Ovary (tissue), 3 donors: ENCODE measurements around the gene ACSM5.

ENCODE experiments used
- EP300 ChIP-seq: sonication (generic); formaldehyde crosslinking; IDR thresholded peaks from one replicate; pipeline ENCODE4 v1.6.1; 2017; ENCODE audit warnings: antibody characterized with exemption
- POLR2A ChIP-seq: fragments of 450-650 bp; IDR thresholded peaks from one replicate; pipeline ENCODE4 v1.6.1; 2017; ENCODE audit warnings: antibody characterized with exemption, mild to moderate bottlenecking, moderate library complexity
- TF ChIP-seq, protein P1 (sequence below), 3 donors: fragments of 450-650 bp in 2 of 3; fragments of 200-600 bp in 1 of 3; IDR thresholded peaks; one replicate each; pipeline versions ENCODE4 v1.5.1 to v1.8.0; 2016 to 2022; ENCODE audit warnings: antibody characterized with exemption in 3 of 3, mild to moderate bottlenecking in 1 of 3
- donor health status: DM: no; HTN: no; CAD: no.

DNA sequence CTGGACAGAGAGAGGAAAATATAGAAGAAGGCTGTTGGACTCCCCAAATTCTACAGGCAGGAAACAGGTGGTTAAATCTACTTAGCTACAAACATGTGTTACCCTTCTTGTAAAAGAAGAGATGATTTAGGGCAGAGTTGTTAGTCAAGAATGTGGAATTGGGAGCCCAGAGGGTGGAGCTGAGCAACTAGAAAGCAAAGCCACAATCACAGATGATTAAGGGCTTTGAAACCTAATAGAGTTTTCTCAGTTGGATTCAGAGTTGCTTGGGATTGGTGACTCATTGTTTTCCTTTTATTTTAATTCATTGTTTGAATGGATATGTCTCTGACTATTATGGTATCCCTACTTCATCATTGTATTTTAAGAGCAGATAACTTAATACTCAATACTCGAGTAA lies 6.2 kb downstream of the ACSM5 start:
- no peak for TF ChIP-seq POLR2A
- TF ChIP-seq, protein P1, sequence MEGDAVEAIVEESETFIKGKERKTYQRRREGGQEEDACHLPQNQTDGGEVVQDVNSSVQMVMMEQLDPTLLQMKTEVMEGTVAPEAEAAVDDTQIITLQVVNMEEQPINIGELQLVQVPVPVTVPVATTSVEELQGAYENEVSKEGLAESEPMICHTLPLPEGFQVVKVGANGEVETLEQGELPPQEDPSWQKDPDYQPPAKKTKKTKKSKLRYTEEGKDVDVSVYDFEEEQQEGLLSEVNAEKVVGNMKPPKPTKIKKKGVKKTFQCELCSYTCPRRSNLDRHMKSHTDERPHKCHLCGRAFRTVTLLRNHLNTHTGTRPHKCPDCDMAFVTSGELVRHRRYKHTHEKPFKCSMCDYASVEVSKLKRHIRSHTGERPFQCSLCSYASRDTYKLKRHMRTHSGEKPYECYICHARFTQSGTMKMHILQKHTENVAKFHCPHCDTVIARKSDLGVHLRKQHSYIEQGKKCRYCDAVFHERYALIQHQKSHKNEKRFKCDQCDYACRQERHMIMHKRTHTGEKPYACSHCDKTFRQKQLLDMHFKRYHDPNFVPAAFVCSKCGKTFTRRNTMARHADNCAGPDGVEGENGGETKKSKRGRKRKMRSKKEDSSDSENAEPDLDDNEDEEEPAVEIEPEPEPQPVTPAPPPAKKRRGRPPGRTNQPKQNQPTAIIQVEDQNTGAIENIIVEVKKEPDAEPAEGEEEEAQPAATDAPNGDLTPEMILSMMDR (IDR thresholded peaks at IDR 0.05): no peak
- no peak for TF ChIP-seq EP300
